Measurements from ENCODE around the gene RARRES2. TPM values are rescaled to one million over a fixed set of nuclear protein-coding genes. Genes with fewer than 3 reads are reported as not detected.

RARRES2 gene
- total RNA-seq, 4 donors from 2014 or later: 83.8 to 433 (median 299) TPM

- no peak for TF ChIP-seq CTCF (IDR thresholded peaks at IDR 0.05; ENCODE audit: low read depth)
Measured at GRCh38 chr7:150365673-150366398, 24.4 kb upstream of the RARRES2 start.

GRCh38 chr7:150365194-150365593 is 23.8 kb upstream of the RARRES2 start:
- TF ChIP-seq CTCF (IDR thresholded peaks at IDR 0.05; ENCODE audit: low read depth): no peak

GRCh38 chr7:150363872-150364271 is 22.4 kb upstream of the RARRES2 start:
- TF ChIP-seq CTCF (IDR thresholded peaks at IDR 0.05; ENCODE audit: low read depth): no peak

GRCh38 chr7:150363370-150363769 is 21.9 kb upstream of the RARRES2 start:
- no peak for TF ChIP-seq CTCF (IDR thresholded peaks at IDR 0.05; ENCODE audit: low read depth)

- TF ChIP-seq CTCF (IDR thresholded peaks at IDR 0.05; ENCODE audit: low read depth): no peak
Measured at GRCh38 chr7:150361807-150362621, 20.6 kb upstream of the RARRES2 start.

GRCh38 chr7:150361402-150361801 is 20.0 kb upstream of the RARRES2 start:
- no peak for TF ChIP-seq CTCF (IDR thresholded peaks at IDR 0.05; ENCODE audit: low read depth)

- no peak for TF ChIP-seq CTCF (IDR thresholded peaks at IDR 0.05; ENCODE audit: low read depth)
Measured at GRCh38 chr7:150360363-150361058, 19.1 kb upstream of the RARRES2 start.

Measured in subcutaneous adipose tissue (tissue), 4 donors.